Measurements from ENCODE around the gene SLX4IP. TPM values are rescaled to one million over a fixed set of nuclear protein-coding genes. Genes with fewer than 3 reads are reported as not detected.

Gene SLX4IP
- total RNA-seq, 2 experiments from 2014 or later, result 1.6 to 1.8 TPM

DNA sequence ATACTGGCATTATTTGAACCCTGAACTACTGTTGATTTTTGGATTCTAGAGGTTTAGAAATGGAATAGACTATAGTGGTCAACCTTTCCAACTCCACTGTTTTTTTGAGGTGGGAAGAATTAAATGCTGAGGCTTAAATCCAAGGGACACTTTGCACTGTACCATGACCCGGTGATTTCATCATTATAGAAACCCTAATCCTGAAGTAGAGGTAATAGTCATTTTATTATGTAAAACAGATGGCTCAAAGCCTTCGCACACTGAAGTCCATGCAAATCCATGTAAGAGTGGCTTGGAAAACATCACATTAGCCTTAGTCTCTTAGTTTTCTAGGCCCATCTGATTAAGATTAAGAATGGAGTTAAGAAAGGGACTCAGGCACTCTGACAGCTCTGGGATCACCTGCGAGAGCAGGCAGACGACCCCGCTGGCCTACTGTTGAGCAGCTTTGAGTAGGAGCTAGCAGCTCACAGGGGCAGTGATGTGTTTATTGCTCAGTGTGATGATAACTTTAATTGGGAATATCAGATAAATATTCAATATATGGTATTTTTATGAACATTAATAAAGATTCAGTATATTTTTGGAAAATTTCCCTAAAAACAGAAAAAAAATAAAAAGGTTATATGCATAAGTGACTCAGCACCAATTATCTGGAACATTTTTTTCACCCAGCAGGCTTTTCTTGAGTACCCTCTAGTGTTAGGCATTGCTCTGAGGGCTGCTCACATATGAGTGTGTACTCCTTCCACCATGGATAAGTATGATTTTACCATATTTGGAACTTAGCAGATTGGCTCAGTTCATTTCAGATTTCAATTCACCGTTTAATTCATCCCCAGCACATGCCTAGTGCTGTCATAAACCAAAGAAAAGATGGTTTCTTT is 13.4 kb downstream of the SLX4IP start:
- peaks cover 10% of the 10 kb centered on the region for H3K4me1 ChIP-seq (ENCODE audit: insufficient read depth, low read length)
- intact Hi-C loops (cut with DNase I, micrococcal nuclease), result no loop called here
- no peak overlapping the region for H3K27ac Mint-ChIP-seq
- no peak for DNase-seq
- ChIA-PET CTCF (interaction anchor here (0.7 to 1.2 kb wide), 3 partner anchors 10 to 1639 kb away, joined by 3 read pairs; no protein-coding TSS in a partner anchor), POLR2A (interaction anchor here (1.0 kb wide), 1 partner anchor 13 kb away, joined by 4 read pairs; the partner anchor contains the start of gene SLX4IP)
- no peak overlapping the region for H3K4me3 ChIP-seq (ENCODE audit: low read length)
- peaks cover 38% of the 10 kb centered on the region for H3K4me1 Mint-ChIP-seq (ENCODE audit: low read depth)
- no peaks in the 10 kb centered on the region for H3K9me3 Mint-ChIP-seq
- ATAC-seq (ENCODE audit: poor library complexity), result no peak
- H3K27ac ChIP-seq (ENCODE audit: low read depth in 1 of 2, low read length in 2 of 2), result no peak overlapping the region
- H3K36me3 ChIP-seq (ENCODE audit: insufficient read depth, low read length), result no peaks in the 10 kb centered on the region
- H3K27me3 ChIP-seq (ENCODE audit: control insufficient read depth in 1 of 2, insufficient read depth in 2 of 2, low read length in 2 of 2), result no peaks in the 10 kb centered on the region
- H3K9me3 ChIP-seq (ENCODE audit: control insufficient read depth in 1 of 2, insufficient read depth in 1 of 2, low read length in 2 of 2), result no peaks in the 10 kb centered on the region
- no peaks in the 10 kb centered on the region for H3K36me3 Mint-ChIP-seq (ENCODE audit: low read depth)
- no peaks in the 10 kb centered on the region for H3K27me3 Mint-ChIP-seq
- no peak overlapping the region for H3K4me3 Mint-ChIP-seq
- TF ChIP-seq, protein P1, sequence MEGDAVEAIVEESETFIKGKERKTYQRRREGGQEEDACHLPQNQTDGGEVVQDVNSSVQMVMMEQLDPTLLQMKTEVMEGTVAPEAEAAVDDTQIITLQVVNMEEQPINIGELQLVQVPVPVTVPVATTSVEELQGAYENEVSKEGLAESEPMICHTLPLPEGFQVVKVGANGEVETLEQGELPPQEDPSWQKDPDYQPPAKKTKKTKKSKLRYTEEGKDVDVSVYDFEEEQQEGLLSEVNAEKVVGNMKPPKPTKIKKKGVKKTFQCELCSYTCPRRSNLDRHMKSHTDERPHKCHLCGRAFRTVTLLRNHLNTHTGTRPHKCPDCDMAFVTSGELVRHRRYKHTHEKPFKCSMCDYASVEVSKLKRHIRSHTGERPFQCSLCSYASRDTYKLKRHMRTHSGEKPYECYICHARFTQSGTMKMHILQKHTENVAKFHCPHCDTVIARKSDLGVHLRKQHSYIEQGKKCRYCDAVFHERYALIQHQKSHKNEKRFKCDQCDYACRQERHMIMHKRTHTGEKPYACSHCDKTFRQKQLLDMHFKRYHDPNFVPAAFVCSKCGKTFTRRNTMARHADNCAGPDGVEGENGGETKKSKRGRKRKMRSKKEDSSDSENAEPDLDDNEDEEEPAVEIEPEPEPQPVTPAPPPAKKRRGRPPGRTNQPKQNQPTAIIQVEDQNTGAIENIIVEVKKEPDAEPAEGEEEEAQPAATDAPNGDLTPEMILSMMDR (IDR thresholded peaks at IDR 0.05), result no peak

DNA sequence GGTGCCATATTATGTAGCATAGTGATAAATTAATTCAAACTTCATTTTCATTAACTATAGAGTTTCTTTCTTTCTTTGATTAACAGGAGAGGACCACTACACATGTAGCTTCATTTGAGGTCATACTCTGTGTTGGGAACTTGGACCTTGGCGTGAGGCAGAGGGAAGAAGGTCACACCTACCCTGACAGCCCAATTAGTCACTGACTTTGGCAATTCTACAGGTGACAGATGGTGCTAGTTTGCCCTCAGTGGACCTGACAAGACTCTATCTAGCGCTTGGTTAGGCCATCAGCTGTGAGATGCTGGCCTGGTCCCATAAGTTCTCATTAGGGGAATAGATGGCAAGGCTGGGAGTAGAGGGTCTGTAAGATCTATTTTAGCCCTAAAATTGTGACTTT is 14.2 kb downstream of the SLX4IP start:
- no peak overlapping the region for H3K4me3 ChIP-seq (ENCODE audit: low read length)
- no peaks in the 10 kb centered on the region for H3K27me3 ChIP-seq (ENCODE audit: control insufficient read depth in 1 of 2, insufficient read depth in 2 of 2, low read length in 2 of 2)
- H3K27ac ChIP-seq (ENCODE audit: low read depth in 1 of 2, low read length in 2 of 2), result no peak overlapping the region
- DNase-seq (no peak), ATAC-seq (ENCODE audit: poor library complexity) (no peak)
- peaks cover 12% of the 10 kb centered on the region for H3K4me1 ChIP-seq (ENCODE audit: insufficient read depth, low read length)
- H3K9me3 ChIP-seq (ENCODE audit: control insufficient read depth in 1 of 2, insufficient read depth in 1 of 2, low read length in 2 of 2), result no peaks in the 10 kb centered on the region
- Mint-ChIP-seq H3K4me1 (ENCODE audit: low read depth) (peaks cover 40% of the 10 kb centered on the region), H3K27me3 (no peaks in the 10 kb centered on the region), H3K36me3 (ENCODE audit: low read depth) (no peaks in the 10 kb centered on the region), H3K9me3 (no peaks in the 10 kb centered on the region), H3K4me3 (no peak overlapping the region), H3K27ac (no peak overlapping the region)
- ChIA-PET POLR2A (interaction anchor here (1.0 kb wide), 1 partner anchor 14 kb away, joined by 4 read pairs; the partner anchor contains the start of gene SLX4IP), CTCF (interaction anchor here (1.2 kb wide), 1 partner anchor 10 kb away, joined by 3 read pairs; no protein-coding TSS in a partner anchor)
- intact Hi-C loops (cut with DNase I, micrococcal nuclease), result no loop called here
- TF ChIP-seq, protein P1 (IDR thresholded peaks at IDR 0.05), result no peak
- H3K36me3 ChIP-seq (ENCODE audit: insufficient read depth, low read length), result no peaks in the 10 kb centered on the region

DNA sequence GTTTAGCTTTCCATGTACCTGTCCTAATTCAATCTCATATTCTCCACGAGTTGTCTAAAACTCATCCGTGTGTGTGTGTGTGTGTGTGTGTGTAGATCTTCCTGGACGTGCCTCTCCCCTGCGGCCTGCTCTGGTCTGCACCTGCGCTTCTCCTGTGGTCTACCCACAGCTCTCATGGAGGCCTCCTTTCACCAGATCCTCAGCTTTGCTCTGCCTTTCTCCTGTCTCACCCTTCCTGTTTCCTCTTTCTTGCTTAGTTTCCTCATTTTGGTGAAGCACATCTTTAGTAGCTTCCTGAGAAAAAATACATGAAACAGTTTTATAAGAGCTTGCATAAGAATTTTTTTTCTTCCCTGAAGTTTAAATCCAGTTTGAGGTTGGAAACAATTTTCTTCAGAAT is 18.1 kb downstream of the SLX4IP start:
- intact Hi-C loops (cut with DNase I, micrococcal nuclease), result no loop called here
- Mint-ChIP-seq H3K9me3 (peaks cover 2% of the 10 kb centered on the region), H3K4me3 (peak overlapping the region; percentile 4), H3K36me3 (ENCODE audit: low read depth) (peaks cover 10% of the 10 kb centered on the region), H3K27ac (peak overlapping the region; percentile 54), H3K27me3 (no peaks in the 10 kb centered on the region), H3K4me1 (ENCODE audit: low read depth) (peaks cover 24% of the 10 kb centered on the region)
- Histone ChIP-seq H3K9me3 (ENCODE audit: control insufficient read depth in 1 of 2, insufficient read depth in 1 of 2, low read length in 2 of 2) (peaks cover 0 to 7% of the 10 kb centered on the region in 2 experiments), H3K27ac (ENCODE audit: low read depth in 1 of 2, low read length in 2 of 2) (peak overlapping the region in 1 of 2 donors; percentile 55), H3K36me3 (ENCODE audit: insufficient read depth, low read length) (no peaks in the 10 kb centered on the region), H3K4me3 (ENCODE audit: low read length) (no peak overlapping the region), H3K4me1 (ENCODE audit: insufficient read depth, low read length) (peaks cover 9% of the 10 kb centered on the region), H3K27me3 (ENCODE audit: control insufficient read depth in 1 of 2, insufficient read depth in 2 of 2, low read length in 2 of 2) (no peaks in the 10 kb centered on the region)
- ATAC-seq (ENCODE audit: poor library complexity) (peak; percentile 64), DNase-seq (peak in 5 of 14 experiments; percentile 6 to 58 (median 54))
- TF ChIP-seq, protein P1 (IDR thresholded peaks at IDR 0.05), result no peak
- POLR2A ChIA-PET, result interaction anchor here (1.3 to 3.1 kb wide), 3 partner anchors 18 to 58 kb away, joined by 3 to 22 read pairs (median 4); partner anchors contain the start of genes MKKS and SLX4IP
- CTCF ChIA-PET, result no interaction called here

Measured in CD4-positive, alpha-beta T cell (primary cell).